ENCODE results near the gene CITED4.

Gene CITED4

DNA sequence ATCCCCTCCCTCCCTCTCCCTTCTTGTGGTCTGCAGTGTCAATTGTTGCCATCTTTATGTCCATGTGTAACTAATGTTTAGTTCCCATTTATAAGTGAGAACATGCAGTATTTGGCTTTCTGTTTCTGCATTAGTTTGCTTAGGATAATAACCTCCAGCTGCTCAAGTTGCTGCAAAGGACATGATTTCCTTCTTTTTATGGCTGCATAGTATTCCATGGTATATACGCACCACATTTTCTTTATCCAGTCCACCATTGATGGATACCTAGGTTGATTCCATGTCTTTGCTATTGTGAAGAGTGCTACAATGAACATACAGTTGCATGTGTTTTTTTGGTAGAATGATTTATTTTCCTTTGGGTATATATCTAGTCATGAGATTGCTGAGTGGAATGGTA is 16.3 kb downstream of the CITED4 start:
- Histone ChIP-seq H3K9ac (ENCODE audit: low read length in 5 of 5) (no peak overlapping the region), H3K4me1 (ENCODE audit: control insufficient read depth in 5 of 5, insufficient read depth in 5 of 5, low read length in 5 of 5) (no peaks in the 10 kb centered on the region), H3K9me3 (ENCODE audit: control insufficient read depth in 5 of 5, low read length in 5 of 5) (peaks cover 0 to 5% (median 2%) of the 10 kb centered on the region in 5 donors), H3K27me3 (ENCODE audit: control insufficient read depth in 5 of 5, insufficient read depth in 4 of 5, low read length in 5 of 5) (peaks cover 0 to 2% (median 0%) of the 10 kb centered on the region in 5 donors), H3K4me3 (ENCODE audit: low read depth in 1 of 5, low read length in 5 of 5) (no peak overlapping the region), H3K36me3 (ENCODE audit: control insufficient read depth in 5 of 5, insufficient read depth in 5 of 5, low read length in 5 of 5) (no peaks in the 10 kb centered on the region), H3K27ac (ENCODE audit: low read depth, low read length) (no peak overlapping the region)

DNA sequence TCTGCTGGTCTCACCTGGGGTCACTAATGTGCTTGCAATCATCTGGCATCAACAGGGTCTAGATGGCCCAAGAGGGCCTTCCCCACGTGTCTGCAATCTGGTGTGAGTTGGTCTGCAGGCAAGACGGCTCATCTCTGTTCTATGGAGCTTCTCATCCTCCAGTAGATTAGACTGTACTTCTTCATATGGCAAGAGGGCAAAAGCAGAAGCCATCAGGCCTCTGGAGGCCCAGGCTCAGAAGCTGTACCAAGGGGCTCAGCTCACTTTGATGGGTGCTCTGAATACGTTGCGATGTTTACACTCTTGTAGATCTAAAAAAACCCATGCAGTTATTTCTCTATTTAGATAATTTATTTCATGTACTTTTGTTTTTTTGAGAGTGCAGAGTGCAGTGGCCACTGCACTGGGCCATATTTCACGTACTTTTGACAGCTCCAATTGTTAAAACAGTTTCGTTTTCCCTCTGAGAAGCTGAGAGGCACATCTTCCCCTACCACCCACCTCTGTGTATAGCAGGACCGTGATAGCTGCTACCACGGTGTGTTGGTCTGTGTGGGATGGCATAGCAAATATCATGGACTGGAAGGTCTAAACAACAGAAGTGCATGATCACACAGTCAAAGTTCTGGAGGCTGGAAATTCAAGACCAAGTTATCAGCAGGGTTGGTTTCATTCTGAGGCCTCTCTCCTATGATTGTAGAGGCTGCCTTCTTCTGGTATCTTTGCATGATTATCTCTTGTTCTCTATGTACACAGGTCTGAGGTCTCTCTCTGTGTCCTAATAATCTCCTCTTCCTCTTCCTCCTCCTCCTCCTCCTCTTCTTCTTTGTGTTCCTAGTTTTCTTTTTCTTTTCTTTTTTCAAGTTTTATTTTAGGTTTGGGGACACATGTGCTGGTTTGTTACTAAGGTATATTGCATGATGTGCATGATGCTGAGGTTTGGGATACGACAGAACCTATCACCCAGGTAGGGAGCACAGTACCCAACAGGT is 17.0 kb downstream of the CITED4 start:
- no peaks in the 10 kb centered on the region for H3K4me1 ChIP-seq (ENCODE audit: control insufficient read depth in 5 of 5, insufficient read depth in 5 of 5, low read length in 5 of 5)
- peaks cover 0 to 2% (median 0%) of the 10 kb centered on the region in 5 donors for H3K27me3 ChIP-seq (ENCODE audit: control insufficient read depth in 5 of 5, insufficient read depth in 4 of 5, low read length in 5 of 5)
- H3K36me3 ChIP-seq (ENCODE audit: control insufficient read depth in 5 of 5, insufficient read depth in 5 of 5, low read length in 5 of 5), result no peaks in the 10 kb centered on the region
- H3K4me3 ChIP-seq (ENCODE audit: low read depth in 1 of 5, low read length in 5 of 5), result no peak overlapping the region
- no peak overlapping the region for H3K9ac ChIP-seq (ENCODE audit: low read length in 5 of 5)
- no peak overlapping the region for H3K27ac ChIP-seq (ENCODE audit: low read depth, low read length)
- peaks cover 0 to 5% (median 2%) of the 10 kb centered on the region in 5 donors for H3K9me3 ChIP-seq (ENCODE audit: control insufficient read depth in 5 of 5, low read length in 5 of 5)

DNA sequence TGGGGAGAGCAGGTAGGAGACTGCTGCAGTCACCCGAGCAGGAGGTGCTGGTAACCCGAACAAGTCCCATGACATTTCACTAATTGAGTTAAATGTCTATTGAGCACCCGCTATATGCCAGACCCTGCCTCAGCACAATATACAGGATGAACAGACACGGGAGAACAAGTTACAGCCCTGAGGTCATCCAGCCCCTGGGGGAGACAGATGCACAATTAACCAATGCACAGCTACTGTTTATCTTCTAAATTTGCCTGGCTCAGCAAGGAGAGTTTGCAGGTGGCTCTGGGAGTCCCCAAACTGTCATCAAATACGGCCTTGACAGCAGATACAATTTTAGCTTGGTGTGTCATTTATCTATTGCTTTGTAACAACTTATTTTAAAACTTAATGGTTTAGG is 18.1 kb downstream of the CITED4 start:
- Histone ChIP-seq H3K27me3 (ENCODE audit: control insufficient read depth in 5 of 5, insufficient read depth in 4 of 5, low read length in 5 of 5) (peaks cover 0 to 2% (median 0%) of the 10 kb centered on the region in 5 donors), H3K4me3 (ENCODE audit: low read depth in 1 of 5, low read length in 5 of 5) (no peak overlapping the region), H3K9me3 (ENCODE audit: control insufficient read depth in 5 of 5, low read length in 5 of 5) (peaks cover 0 to 5% (median 2%) of the 10 kb centered on the region in 5 donors), H3K9ac (ENCODE audit: low read length in 5 of 5) (no peak overlapping the region), H3K36me3 (ENCODE audit: control insufficient read depth in 5 of 5, insufficient read depth in 5 of 5, low read length in 5 of 5) (no peaks in the 10 kb centered on the region), H3K4me1 (ENCODE audit: control insufficient read depth in 5 of 5, insufficient read depth in 5 of 5, low read length in 5 of 5) (no peaks in the 10 kb centered on the region), H3K27ac (ENCODE audit: low read depth, low read length) (no peak overlapping the region)

DNA sequence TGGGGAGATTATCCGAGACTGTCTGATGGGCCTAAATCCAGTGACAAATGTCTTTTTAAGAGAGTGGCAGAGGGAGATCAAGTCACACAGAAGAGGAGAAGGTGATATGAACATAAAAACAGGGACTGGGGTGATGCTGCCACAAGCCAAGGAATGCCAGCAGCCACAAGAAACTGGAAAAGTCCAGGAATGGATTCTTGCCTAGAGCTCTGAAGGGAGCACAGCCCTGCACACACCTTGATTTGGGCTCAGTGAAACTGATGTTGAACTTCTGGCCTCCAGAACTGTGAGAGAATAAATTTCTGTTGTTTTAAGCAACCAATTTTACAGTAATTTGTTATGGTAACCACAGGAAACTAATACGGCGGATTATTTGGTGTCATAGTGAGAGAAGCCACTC is 19.5 kb downstream of the CITED4 start:
- H3K27ac ChIP-seq (ENCODE audit: low read depth, low read length), result no peak overlapping the region
- no peak overlapping the region for H3K4me3 ChIP-seq (ENCODE audit: low read depth in 1 of 5, low read length in 5 of 5)
- no peaks in the 10 kb centered on the region for H3K36me3 ChIP-seq (ENCODE audit: control insufficient read depth in 5 of 5, insufficient read depth in 5 of 5, low read length in 5 of 5)
- H3K9me3 ChIP-seq (ENCODE audit: control insufficient read depth in 5 of 5, low read length in 5 of 5), result peaks cover 0 to 5% (median 2%) of the 10 kb centered on the region in 5 donors
- no peaks in the 10 kb centered on the region for H3K4me1 ChIP-seq (ENCODE audit: control insufficient read depth in 5 of 5, insufficient read depth in 5 of 5, low read length in 5 of 5)
- peaks cover 0 to 7% (median 2%) of the 10 kb centered on the region in 5 donors for H3K27me3 ChIP-seq (ENCODE audit: control insufficient read depth in 5 of 5, insufficient read depth in 4 of 5, low read length in 5 of 5)
- no peak overlapping the region for H3K9ac ChIP-seq (ENCODE audit: low read length in 5 of 5)

DNA sequence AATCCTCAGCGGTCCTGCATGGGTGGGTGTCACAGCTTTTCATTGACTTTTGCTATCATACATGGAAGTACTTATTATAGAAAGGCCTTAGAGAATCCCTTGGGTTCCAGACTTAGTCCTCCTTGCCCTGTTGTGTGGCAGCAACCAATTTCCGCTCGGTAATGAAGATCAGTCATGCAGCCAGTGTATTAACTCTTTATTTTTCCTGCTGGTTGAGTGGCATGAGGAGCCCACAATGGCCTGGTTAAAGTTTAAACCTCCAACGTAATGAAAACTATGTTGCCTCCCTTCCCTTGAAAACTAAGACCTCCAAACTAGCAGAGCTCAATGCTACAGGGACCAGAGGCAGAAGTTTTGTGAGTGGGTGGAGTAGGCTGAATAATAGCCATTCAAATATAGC is 20.0 kb downstream of the CITED4 start:
- Histone ChIP-seq H3K27ac (ENCODE audit: low read depth, low read length) (no peak overlapping the region), H3K9me3 (ENCODE audit: control insufficient read depth in 5 of 5, low read length in 5 of 5) (peaks cover 0 to 5% (median 2%) of the 10 kb centered on the region in 5 donors), H3K9ac (ENCODE audit: low read length in 5 of 5) (no peak overlapping the region), H3K36me3 (ENCODE audit: control insufficient read depth in 5 of 5, insufficient read depth in 5 of 5, low read length in 5 of 5) (no peaks in the 10 kb centered on the region), H3K27me3 (ENCODE audit: control insufficient read depth in 5 of 5, insufficient read depth in 4 of 5, low read length in 5 of 5) (peaks cover 0 to 7% (median 2%) of the 10 kb centered on the region in 5 donors), H3K4me1 (ENCODE audit: control insufficient read depth in 5 of 5, insufficient read depth in 5 of 5, low read length in 5 of 5) (no peaks in the 10 kb centered on the region), H3K4me3 (ENCODE audit: low read depth in 1 of 5, low read length in 5 of 5) (no peak overlapping the region)

DNA sequence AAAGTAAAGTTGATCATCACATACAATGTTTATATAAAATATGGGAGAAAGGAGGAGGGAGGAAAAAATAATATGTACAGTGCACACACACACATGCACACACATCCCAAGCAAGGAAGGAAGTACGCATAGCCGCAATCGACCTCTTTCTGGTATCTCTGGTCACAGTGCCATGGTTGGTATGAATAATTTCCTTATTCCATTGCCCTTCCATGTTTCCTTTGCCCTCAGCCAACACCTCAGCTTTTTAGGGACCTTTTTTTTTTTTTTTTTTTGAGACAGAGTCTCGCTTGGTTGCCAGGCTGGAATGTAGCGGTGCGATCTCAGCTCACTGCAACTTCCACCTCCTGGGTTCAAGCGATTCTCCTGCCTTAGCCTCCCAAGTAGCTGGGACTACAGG is 20.6 kb downstream of the CITED4 start:
- H3K4me1 ChIP-seq (ENCODE audit: control insufficient read depth in 5 of 5, insufficient read depth in 5 of 5, low read length in 5 of 5), result no peaks in the 10 kb centered on the region
- no peaks in the 10 kb centered on the region for H3K36me3 ChIP-seq (ENCODE audit: control insufficient read depth in 5 of 5, insufficient read depth in 5 of 5, low read length in 5 of 5)
- peaks cover 0 to 5% (median 2%) of the 10 kb centered on the region in 5 donors for H3K9me3 ChIP-seq (ENCODE audit: control insufficient read depth in 5 of 5, low read length in 5 of 5)
- H3K9ac ChIP-seq (ENCODE audit: low read length in 5 of 5), result no peak overlapping the region
- no peak overlapping the region for H3K27ac ChIP-seq (ENCODE audit: low read depth, low read length)
- H3K4me3 ChIP-seq (ENCODE audit: low read depth in 1 of 5, low read length in 5 of 5), result no peak overlapping the region
- H3K27me3 ChIP-seq (ENCODE audit: control insufficient read depth in 5 of 5, insufficient read depth in 4 of 5, low read length in 5 of 5), result peaks cover 0 to 7% (median 2%) of the 10 kb centered on the region in 5 donors

DNA sequence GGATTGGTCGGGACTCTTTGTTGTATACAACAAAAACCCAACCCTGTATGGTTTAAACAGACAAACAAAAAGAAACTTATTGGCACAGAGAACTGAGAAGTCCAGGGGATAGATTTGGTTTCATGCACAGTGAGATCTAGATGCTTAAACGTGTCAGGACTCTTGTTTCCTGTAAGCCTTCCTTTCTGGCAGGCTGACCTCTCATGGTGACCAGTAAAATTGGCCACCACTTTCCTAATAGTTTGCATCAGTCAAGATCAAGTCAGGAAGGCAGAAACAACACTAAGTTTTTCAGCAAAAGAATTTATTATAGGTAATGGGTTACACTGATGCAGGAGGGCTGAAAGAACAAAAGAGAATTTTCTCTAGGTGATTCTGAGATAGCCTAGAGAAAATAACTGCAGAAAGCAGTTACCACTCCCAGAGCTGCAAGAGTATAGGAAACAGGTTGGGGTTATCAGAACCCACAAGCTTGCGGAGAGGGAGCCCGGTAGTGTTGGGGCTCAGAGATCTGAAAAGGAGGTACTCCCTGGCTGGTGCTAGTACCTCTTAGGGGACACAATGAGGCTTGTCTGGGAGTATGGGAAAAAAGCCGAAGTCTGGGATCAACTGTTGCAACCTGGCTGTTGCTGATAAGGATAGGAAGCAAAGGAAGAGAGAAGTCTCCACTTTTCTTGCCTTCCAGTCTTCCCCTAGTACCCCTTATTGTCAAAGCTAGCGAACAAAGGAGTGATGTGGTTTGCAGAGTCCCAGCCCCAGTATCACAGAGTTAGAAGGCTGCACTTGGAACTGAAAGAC is 21.4 kb downstream of the CITED4 start:
- Histone ChIP-seq H3K4me1 (ENCODE audit: control insufficient read depth in 5 of 5, insufficient read depth in 5 of 5, low read length in 5 of 5) (no peaks in the 10 kb centered on the region), H3K4me3 (ENCODE audit: low read depth in 1 of 5, low read length in 5 of 5) (no peak overlapping the region), H3K27ac (ENCODE audit: low read depth, low read length) (no peak overlapping the region), H3K27me3 (ENCODE audit: control insufficient read depth in 5 of 5, insufficient read depth in 4 of 5, low read length in 5 of 5) (peaks cover 0 to 7% (median 2%) of the 10 kb centered on the region in 5 donors), H3K9ac (ENCODE audit: low read length in 5 of 5) (no peak overlapping the region), H3K9me3 (ENCODE audit: control insufficient read depth in 5 of 5, low read length in 5 of 5) (peaks cover 0 to 5% (median 2%) of the 10 kb centered on the region in 5 donors), H3K36me3 (ENCODE audit: control insufficient read depth in 5 of 5, insufficient read depth in 5 of 5, low read length in 5 of 5) (no peaks in the 10 kb centered on the region)

DNA sequence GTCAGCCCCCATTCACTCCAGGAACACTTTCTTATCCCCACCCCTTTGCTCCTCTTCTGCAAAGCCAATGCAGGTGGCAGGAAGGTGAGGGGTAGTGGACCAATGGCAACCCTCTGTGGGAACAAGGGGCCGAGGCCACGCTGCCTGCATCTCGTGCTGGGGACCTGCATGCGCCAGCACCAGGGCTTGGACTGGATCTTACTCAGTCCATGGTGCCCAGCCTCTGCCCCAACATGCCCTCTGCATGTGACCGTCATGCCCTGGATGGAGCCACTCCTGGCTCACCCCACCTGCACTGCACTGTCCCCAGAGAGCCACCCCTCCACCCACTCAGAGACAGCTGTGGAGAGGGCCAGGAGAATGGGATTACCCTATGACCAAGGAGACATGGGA is 22.2 kb downstream of the CITED4 start:
- Histone ChIP-seq H3K36me3 (ENCODE audit: control insufficient read depth in 5 of 5, insufficient read depth in 5 of 5, low read length in 5 of 5) (peaks cover 0 to under 1% (median 0%) of the 10 kb centered on the region in 5 donors), H3K4me1 (ENCODE audit: control insufficient read depth in 5 of 5, insufficient read depth in 5 of 5, low read length in 5 of 5) (no peaks in the 10 kb centered on the region), H3K27ac (ENCODE audit: low read depth, low read length) (no peak overlapping the region), H3K9ac (ENCODE audit: low read length in 5 of 5) (no peak overlapping the region), H3K9me3 (ENCODE audit: control insufficient read depth in 5 of 5, low read length in 5 of 5) (peaks cover 0 to 5% (median 2%) of the 10 kb centered on the region in 5 donors), H3K27me3 (ENCODE audit: control insufficient read depth in 5 of 5, insufficient read depth in 4 of 5, low read length in 5 of 5) (peaks cover 0 to 7% (median 2%) of the 10 kb centered on the region in 5 donors), H3K4me3 (ENCODE audit: low read depth in 1 of 5, low read length in 5 of 5) (no peak overlapping the region)

DNA sequence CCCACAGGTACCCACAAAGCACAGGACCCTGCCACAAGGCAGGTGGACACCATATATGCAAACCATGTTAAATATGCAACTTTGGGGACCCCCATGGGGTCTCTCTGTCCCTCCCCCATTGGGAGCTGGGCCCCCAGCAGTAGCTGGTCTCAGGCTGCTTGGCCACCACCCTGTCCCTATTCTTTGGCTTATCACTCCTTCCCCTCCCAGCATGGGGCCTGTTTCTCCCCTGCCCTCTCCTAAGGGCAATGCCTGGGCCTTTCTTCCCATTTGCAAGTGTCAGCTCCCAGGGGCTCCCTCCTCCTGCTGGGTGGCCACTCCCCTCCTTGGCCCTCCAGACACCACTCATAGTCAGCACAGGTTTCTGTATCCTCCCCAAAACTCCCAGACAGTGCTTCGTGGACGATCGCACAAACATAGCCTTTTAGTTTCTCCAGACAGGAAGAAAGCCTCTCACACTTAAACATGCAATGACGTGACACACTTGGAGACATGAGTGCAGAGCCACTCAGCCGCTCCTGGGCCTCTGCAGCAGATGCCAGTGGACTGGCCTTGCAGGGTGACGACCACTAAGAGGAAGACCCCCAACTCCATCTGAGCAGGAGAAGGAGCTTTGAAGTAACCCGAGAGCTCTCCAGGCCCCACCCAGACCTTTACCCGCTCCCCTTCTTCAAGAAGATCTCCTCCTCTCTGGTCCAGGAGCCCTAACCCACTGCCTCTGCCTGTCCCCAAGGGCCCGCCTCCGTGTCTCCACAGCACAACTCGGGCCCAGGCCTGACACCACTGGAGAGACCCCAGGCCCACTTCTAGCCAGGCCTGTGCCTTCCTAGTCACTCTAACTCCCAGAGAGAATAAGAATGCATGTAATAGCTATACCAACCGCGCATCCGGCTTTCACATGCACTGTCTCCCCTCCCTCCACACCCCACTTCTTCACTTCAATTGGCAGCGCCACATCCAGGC is 22.9 kb downstream of the CITED4 start:
- Histone ChIP-seq H3K27me3 (ENCODE audit: control insufficient read depth in 5 of 5, insufficient read depth in 4 of 5, low read length in 5 of 5) (peaks cover 0 to 7% (median 2%) of the 10 kb centered on the region in 5 donors), H3K36me3 (ENCODE audit: control insufficient read depth in 5 of 5, insufficient read depth in 5 of 5, low read length in 5 of 5) (peaks cover 0 to 3% (median 0%) of the 10 kb centered on the region in 5 donors), H3K4me3 (ENCODE audit: low read depth in 1 of 5, low read length in 5 of 5) (no peak overlapping the region), H3K4me1 (ENCODE audit: control insufficient read depth in 5 of 5, insufficient read depth in 5 of 5, low read length in 5 of 5) (no peaks in the 10 kb centered on the region), H3K27ac (ENCODE audit: low read depth, low read length) (no peak overlapping the region), H3K9ac (ENCODE audit: low read length in 5 of 5) (no peak overlapping the region), H3K9me3 (ENCODE audit: control insufficient read depth in 5 of 5, low read length in 5 of 5) (peaks cover 0 to 5% (median 2%) of the 10 kb centered on the region in 5 donors)
